Mammary epithelial cell (primary cell): ENCODE results near the gene FASTKD1.

Experiments
- EZH2 ChIP-seq: IDR thresholded peaks from 2 replicates; pipeline ENCODE4 v1.6.1; 2012; ENCODE audit warnings: low read length, inconsistent platforms, borderline replicate concordance
- TF ChIP-seq, protein P1 (sequence below), 2 donors: IDR thresholded peaks in 1 of 2; conservative IDR thresholded peaks in 1 of 2; 2 replicates each; pipeline ENCODE4 v1.5.1; 2011 to 2012; ENCODE audit warnings: inconsistent platforms in 2 of 2, low read length in 2 of 2, mild to moderate bottlenecking in 2 of 2, control low read depth in 1 of 2, low read depth in 1 of 2; ENCODE audit not compliant: insufficient read depth in 1 of 2; ENCODE audit errors: extremely low read depth in 1 of 2

DNA sequence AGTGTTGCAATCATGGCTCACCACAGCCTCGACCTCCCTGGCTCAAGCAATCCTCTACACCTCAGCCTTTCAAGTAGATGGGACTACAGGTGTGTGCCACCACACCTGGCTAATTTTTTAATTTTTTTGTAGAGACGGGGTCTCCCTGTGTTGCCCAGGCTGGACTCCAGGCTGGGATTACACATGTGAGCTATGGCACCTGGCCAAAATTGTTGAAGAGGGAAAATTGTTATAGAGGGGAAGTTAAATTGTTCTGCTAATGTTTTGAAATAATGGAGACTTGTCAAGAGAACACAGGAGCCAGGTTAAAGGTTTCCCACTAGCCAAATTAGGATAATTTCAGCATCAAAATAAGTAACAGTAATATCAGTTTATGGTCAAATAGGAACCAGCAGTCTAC, 35.6 kb upstream of the FASTKD1 start:
- TF ChIP-seq, protein P1, sequence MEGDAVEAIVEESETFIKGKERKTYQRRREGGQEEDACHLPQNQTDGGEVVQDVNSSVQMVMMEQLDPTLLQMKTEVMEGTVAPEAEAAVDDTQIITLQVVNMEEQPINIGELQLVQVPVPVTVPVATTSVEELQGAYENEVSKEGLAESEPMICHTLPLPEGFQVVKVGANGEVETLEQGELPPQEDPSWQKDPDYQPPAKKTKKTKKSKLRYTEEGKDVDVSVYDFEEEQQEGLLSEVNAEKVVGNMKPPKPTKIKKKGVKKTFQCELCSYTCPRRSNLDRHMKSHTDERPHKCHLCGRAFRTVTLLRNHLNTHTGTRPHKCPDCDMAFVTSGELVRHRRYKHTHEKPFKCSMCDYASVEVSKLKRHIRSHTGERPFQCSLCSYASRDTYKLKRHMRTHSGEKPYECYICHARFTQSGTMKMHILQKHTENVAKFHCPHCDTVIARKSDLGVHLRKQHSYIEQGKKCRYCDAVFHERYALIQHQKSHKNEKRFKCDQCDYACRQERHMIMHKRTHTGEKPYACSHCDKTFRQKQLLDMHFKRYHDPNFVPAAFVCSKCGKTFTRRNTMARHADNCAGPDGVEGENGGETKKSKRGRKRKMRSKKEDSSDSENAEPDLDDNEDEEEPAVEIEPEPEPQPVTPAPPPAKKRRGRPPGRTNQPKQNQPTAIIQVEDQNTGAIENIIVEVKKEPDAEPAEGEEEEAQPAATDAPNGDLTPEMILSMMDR (conservative IDR thresholded peaks at IDR 0.05 in 1 of 2, IDR thresholded peaks at IDR 0.05 in 1 of 2; ENCODE audit: extremely low read depth in 1 of 2, insufficient read depth in 1 of 2, low read depth in 1 of 2, low read length in 2 of 2), result no peak
- TF ChIP-seq EZH2, result no peak
